ENCODE data around the gene CACNA2D1.
"Not testable (repeated sequence)": the region's sequence is repeated elsewhere in the genome, so short reads cannot be mapped to it uniquely, and the experiment has no call there.

Gene CACNA2D1

DNA sequence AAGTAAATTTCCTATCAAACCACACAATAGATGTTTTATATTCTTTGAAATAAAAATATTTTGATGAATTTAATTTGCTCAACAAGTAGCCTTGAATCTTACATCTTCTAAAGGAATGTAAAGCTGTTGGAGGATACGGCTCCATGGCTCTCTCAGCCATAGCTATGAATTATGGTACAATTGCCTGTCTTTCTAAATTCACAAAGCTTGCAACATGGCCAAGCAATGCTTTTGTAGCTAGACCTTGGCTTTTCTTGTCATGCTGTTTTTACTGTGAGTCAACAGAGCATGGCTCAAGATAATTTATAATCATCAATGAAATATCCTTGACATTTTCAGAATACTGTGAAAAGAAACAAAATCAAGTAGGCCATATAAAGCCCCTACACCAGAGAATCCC lies 286.7 kb downstream of the CACNA2D1 start:
- peak; percentile 30 for DNase-seq

DNA sequence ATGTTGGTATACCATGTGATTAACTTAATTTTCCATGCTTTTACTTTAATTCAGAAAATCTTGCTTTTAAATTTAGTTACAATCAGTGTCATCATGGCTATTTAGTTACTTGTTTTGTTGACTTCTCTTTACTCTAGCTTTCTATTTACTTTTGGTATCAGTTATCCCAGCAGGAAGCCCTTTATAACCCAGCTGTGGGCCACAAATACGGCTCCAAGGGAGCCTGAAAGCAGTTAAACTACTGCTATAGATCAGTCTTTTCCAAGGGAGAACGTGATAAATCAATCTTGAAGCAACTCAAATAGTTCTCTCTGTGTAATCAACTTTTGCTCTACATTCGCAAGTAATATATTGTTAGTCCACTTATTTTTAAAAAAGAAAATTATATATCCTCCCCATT lies 287.4 kb downstream of the CACNA2D1 start:
- DNase-seq, result no peak

DNA sequence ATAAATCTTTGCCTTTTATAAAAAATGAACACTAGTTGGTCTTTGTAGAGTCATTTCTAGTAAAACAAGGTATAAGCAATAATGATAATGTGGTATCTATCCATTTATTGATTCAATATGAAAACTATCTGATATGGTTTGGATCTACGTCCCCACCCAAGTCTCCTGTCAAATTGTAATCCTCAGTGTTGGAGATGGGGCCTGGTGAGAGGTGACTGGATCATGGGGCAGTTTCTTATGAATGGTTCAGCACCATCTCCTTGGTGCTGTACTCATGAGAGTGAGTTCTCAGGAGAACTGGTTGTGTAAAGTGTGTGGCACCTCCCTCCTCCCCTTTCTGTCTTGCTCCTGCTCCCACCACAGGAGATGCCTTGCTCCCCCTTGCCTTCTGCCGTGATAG lies 288.8 kb downstream of the CACNA2D1 start:
- DNase-seq, result no peak

DNA sequence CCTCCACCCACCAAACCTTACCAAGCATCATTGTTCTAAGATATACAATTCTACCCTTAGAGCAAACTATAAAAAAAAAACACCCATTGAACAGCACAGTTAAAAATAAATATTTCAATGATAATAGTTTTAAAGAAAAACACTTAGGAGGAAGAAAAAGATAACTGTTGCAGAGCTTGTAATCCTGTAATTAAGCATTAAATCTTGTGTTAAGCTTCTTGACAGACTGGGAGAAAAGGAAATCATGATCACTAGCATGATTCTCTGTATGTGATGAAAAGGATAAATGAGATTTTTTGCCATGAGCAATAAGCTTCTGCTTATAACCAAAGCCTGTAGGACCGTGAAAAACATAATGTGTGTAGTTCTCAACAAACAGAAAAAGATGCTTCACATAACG lies 289.8 kb downstream of the CACNA2D1 start:
- DNase-seq, result no peak

DNA sequence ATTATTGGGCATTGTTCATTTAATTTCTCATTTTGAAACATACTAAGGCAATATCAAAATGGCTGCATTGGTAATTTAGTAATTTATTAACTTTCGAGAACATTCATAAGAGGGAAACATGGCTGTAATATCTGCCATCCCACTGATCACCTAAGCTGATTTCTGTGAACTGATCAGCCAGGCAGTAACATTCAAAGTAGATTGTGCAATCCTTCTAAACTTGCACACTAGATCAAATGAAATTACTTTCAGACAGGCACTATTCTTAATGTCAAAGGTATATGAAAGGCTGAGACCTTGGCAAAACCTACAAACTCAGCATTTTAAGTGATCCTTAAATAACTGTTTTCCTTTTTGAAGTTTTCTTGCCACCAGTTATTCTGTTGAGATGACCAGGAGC lies 290.7 kb downstream of the CACNA2D1 start:
- DNase-seq, result no peak

DNA sequence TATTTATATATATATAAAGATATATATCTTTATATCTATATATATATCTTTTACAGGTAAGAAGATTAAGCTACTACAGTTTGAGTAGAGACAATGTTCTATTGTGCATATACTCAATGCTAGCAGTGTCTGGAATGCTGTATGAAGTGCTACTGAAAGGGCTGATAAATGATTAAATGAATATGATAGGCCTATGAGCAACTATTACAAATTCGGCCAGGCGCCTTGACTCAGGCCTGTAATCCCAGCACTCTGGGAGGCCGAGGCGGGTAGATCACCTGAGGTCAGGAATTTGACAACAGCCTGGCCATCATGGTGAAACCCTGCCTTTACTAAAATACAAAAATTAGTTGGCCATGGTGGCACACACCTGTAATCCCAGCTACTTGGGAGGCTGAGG lies 297.1 kb downstream of the CACNA2D1 start:
- no peak for DNase-seq

DNA sequence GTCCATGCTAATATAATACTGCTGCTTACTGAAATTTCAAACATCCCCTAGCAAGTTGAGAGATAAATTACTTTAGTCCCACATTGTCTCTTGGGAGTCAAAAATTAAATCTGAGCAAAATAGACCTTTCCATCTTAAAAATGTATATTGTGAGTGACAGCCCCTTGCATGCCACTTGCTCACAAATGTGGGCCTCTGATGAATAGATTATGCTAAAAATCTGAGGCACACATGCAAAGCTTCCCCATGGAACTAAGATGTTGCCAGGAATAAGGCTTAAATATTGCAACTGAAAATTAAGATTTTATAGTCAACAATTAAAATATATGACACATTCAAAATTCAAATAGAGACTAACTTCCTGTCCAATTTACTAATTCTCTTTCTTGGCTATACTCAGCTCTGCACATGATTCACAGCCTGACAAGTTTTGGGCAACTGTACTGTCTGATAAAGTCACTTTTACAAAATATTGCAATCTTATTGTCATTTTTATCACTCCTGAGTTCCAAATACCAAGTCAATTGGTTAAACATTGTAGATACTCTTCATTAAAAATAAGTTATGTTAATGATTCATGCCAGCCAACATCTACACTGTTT lies 301.2 kb downstream of the CACNA2D1 start:
- DNase-seq, result no peak

DNA sequence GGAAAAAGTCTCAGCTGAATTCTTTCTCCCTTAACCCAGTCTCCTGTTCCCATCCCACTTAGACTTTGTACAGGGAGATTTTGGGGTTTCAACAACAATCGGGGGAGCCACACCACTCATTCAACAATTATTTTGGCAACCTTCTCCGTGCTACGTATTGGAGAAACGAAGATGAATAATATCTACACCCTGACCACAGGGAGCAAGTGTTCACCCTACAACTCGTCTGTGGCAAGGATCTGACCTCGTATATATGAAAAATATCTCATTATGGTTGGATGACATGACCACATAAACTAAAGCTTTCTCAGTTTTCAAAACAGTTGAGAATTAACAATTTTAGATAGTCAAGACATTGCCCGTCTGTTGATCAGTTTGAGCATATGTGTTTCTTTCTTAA lies 302.1 kb downstream of the CACNA2D1 start:
- peak; percentile 45 for DNase-seq

DNA sequence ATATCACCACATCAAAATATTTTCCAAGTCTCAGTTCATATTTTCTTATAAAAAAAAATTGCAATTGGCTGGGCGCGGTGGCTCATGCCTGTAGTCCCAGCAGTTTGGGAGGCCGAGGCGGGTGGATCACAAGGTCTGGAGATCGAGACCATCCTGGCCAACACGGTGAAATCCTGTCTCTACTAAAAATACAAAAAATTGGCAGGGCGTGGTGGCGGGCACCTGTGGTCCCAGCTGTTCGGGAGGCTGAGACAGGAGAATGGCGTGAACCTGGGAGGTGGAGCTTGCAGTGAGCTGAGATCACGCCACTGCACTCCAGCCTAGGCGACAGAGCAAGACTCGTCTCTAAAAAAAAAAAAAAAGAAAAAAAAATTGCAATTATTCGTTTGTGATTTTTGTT lies 303.0 kb downstream of the CACNA2D1 start:
- not testable (repeated sequence) for DNase-seq

DNA sequence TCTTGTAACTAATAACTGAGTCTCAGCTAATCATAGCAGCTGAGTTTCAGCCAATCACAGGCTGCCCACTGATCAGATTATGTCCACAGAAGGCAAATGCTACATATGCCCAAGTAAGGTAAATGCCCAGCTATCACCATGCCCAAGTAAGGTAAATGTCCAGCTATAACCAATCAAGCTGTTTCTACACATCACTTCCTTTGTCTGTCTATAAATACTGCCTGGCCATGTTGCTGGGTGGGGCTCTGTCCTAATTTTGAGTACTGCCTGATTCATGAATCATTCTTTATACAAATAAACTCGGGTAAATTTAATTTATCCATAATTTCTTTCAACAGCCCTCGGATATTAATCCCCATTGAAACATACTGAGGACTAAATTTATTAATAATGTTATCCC lies 312.4 kb downstream of the CACNA2D1 start:
- DNase-seq, result no peak

DNA sequence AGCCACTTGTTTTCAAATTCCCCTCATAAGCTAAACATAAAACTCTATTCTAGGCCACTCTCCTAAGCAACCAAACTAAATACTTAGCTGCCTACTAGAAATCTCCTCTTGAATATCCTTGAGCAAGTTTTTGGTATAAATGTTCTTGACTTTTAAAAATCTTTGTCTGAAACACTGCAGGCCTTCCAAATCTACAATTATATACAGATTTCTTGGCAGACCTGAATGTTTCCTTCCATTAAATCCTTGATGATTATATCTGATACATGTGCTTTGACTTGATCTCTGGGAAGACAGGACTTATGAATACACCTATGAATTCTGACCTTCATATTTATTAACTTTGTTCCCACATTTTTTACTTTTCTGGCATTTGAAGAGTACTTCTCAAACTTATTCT lies 314.5 kb downstream of the CACNA2D1 start:
- DNase-seq, result no peak

DNA sequence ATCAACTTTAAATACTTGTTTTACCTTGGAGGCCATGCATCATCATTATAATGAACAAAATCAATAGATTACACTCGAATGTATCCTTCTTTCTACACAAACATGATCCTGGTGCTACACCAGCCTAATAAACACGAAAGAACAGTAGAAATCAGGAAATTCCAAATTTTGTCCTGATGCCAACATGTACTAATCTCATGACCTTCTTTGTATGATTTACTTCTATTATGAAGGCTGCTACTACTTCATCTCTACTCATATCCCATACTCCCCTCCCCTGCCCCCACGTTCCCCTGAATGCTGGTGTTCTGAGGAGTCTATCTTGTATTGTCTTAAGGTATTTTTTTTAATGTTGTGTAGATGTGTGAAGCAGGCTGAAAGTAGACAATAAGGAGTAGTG lies 315.0 kb downstream of the CACNA2D1 start:
- no peak for DNase-seq

DNA sequence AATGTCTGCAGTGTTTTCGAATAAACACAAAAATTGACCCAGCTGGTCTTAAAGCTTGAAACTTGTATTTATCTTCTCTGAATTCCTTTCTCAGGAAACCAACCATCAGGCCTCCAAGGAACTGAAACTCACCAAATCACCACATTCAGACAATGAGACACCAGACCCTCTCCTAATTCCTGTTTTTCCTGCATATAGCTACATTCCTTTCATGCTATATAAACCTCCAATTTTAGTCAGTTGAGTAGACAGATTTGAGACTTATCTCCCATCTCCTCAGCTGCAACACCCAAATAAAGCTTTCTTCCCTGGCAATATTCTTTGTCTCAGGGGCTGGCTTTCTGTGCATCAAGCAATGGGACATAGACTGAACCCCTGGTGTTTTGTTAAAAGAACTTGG lies 317.0 kb downstream of the CACNA2D1 start:
- peak; percentile 44 for DNase-seq

DNA sequence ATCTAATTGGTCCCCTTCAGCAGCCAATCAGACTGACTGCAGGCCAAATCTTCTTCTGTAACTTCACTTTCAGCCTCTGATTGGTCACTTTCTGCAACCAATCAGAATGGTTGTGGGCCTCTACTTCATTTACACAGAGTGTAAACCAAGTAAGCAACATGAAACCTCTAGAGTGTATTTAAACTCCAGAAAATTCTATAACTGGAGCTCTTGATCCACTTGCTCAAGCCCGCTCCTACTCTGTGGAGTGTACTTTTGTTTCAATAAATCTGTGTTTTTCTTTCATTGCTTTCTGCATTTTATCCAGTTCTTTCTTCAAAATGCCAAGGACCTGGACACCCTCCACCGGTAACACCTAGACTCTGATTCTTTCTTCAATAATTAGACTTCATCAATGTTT lies 319.1 kb downstream of the CACNA2D1 start:
- DNase-seq, result no peak

DNA sequence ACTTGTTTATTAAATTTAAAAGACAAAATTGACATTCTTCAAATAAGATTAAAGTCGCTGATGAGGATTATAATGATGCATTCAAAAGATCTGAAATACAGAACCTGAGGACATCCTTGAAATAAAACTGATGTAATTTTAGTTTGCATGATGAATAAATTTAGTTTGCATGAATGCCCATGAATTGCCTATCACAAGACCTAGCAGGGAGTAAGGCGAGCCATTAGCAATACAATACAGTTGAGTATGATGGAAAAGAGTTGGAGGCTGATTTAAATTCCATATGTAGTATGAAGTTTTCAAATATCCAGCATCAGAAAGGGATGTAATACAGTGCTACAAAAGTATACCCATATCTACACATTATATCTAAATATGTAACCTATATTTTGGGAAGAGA lies 321.3 kb downstream of the CACNA2D1 start:
- DNase-seq, result no peak

DNA sequence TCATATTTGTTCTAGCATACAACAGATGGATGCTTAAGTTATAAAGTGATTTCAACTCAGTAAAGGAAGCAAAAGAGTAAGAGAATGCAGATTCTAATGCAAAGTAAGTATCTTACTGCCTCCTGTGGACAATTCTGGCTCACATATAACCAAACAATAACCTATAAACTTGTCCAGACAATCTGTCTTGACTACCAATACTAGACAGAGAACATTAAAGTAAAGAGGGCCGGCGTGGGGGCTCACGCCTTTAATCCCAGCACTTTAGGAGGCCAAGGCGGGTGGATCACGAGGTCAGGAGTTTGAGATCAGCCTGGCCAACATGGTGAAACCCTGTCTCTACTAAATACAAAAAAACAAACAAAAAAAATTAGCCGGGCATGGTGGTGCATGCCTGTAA lies 329.3 kb downstream of the CACNA2D1 start:
- DNase-seq, result no peak

DNA sequence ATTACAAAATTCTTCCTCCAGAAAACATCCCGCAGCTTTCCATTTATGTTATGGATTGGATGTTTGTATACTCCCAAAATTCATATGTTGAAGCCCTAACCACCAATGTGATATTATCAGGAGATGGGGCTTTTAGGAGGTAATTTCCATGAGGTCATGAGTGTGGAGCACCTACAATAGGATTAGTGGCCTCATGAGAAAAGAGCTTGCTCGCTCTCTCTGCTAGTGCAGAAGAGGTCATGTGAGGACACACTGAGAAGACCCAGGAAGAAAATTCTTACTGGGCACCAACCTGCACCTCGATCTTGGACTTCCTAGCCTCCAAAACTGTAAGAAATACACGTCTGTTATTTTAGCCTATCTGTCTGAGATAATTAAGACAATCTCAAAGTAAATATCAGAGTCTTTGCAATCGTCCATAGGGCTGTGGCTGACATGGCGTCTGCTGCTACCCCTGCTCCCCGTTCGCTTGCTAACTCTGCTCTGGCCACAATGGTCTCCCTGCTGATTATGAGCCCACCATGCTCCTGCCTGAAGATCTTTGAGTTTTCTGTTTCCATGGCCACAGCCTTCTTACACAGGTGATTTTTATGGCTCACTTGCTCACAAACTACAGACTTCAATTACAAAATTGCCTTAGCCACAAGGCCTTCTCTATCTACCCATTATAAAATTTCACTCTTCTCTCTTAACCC lies 333.3 kb downstream of the CACNA2D1 start:
- no peak for DNase-seq

DNA sequence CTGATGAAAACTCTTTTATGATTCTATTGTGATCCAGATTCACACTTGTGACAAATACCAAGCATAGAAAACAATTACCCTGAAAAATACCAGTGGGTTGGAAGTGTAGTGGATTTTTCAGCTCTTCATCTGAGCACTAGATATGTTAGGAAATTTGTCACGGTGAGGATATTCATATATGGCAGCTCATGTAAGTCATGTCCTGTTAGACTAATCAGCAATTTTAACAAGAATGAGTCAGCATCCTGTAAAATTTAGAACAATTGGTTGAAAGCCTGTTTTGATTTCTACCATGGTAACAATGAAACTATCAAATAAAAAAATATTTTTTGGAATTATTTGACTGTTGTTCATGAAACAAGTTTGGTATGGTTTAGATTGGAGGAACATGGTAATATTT lies 334.3 kb downstream of the CACNA2D1 start:
- peak; percentile 27 for DNase-seq

DNA sequence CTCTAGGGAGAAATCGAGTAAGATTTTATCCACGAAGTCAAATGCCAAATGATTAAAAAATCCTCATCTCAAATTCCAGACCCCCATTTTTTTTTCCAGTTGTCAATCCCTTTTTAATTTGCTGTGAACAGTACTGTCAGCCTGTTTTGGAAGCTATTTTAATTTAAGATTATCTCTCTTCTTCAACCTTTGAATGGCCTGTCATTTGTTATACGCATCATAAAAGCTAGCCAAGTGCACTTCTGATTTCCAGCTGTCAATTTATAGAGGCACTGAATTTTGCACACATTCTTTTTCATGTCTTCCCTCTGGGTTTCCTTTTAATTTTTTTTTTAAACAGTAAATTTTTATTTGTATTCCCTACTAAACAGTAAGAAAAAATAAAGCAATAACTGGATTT lies 337.4 kb downstream of the CACNA2D1 start:
- no peak for DNase-seq

DNA sequence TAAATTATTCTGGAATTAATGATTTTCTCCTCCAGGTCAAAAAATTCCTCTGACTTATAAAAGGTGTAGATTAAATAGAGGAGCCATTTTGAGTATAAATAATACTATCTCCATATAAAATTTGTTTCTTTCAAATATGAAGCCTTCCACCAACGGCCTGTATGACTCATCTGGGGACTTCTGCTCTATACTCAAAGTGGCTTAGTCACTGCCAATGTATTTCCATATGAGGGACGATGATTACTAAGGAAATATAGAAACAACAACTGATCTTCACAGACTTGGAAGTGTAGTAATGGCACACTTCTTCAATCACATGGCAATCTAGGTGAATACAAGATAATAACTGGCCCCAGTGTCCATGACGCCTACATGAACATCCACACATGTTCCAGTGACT lies 338.1 kb downstream of the CACNA2D1 start:
- DNase-seq, result peak; percentile 70

DNA sequence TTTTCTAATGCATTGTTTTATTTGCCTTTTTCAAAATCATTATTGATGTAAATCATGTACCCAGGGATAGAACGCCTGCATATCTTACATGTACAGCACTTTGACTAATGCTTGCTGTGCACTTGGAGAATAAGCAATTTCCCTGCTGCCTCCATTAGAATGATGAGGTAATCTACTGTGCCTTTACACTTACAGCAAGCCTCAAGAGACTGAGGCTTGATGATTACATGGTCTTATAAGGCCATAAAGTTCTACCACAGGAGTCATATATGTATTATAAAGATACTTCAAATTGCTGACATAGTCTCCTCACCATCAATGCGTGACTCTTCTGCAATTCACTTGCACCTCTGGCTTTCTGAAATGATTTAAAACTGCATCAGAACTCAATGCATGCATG lies 345.2 kb downstream of the CACNA2D1 start:
- DNase-seq, result peak; percentile 45

DNA sequence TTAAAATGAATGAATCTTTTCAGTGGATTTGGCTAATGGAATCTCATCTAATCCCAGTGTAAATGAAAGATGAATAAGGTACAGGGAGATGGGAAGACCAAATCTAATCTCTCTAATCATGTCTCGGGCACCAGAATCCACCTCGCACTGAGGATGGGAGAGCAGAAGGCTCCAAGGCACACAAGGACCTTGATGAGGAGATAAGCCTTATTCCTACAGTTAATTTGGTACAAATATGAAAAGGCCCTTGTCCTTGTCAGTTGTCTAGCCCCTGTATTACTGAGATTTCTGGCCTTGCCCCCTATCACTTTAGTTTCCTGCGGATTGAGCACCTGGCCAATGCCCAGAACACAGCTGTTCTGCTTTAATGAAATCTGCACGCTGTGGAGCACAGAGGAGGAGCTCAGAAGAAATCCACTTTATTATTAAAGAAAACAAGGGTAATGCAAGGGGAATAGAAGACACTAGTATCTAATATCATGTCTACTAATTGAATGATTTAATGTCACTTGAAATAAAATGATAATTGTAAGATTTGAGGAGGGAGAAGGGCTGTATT lies 352.4 kb downstream of the CACNA2D1 start:
- no peak for DNase-seq

DNA sequence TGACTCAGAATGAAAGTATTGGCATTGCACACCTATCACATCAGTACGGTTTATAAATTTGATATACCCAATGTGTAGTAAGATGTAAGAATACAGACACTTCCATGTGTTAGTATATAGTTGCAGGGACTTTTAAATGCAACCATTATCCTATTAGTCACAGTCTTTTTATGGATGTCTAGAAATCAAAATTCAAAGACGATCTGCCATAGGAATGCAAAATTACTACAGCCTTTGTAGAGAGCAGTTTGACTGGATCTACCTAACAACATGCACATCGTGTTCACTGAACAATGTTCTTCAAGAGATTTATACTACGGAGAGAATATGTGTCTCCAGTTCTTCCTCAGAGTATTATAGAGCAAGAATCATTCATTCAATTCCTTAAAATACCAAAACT lies 356.5 kb downstream of the CACNA2D1 start:
- no peak for DNase-seq

DNA sequence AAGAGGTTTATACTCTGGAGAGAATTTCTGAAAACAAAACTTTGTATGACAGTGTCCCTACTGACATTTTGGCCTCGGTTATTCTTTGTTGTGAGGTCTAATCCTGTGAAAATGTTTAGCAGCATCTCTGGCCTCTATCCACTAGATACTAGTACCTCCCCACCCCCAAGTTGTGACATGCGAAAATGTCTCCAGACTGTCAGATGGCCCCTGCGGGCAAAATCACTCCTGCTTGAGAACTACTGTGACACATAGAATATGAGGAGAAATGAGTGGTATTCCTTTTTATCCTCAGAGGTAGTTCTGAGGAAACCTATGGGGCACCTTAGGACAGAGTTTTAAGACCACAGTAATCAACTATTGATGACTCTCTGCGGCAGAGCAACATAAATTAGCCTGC lies 358.5 kb downstream of the CACNA2D1 start:
- no peak for DNase-seq
